Measurements from ENCODE around the gene TTF1. TPM values are rescaled to one million over a fixed set of nuclear protein-coding genes. Genes with fewer than 3 reads are reported as not detected.

TTF1 gene
- total RNA-seq, 4 donors from 2014 or later = 7.9 to 19.1 (median 10.2) TPM

DNA sequence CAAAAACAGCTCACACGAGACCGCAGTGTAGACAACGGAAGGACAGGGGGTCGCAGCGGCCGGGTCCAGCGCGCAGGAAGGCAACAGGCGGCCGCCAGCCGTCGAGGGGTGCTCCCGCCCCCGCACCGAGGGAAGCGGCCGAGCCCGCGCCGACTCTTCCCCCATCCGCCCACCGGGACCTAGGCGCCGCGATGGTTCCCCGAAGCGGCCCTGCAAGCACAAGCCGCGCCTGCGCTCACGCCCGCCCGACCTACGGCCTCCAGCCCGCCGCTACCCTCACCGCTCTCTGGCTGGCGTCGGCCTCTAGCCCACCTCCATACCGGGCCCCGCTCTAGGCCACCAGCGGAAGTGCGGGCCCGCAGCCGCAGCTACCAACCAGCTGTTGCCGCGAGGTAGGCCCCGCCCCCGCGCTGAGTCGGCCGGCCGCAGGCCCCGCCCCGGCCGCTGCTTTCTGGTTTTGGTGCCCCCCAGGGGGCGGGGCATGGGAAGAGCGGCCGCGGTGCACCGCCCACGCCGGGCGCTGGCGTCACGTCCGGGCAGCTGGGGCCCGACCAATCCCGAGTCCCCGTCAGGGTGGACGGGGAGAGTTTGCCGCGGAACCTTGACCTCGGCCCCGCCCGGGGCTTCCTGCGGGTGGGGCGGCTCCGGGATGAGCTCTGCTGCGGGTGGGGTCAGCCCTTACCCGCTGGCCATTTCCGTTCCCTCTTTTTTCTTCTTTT is 51.8 kb downstream of the TTF1 start, which contains the start of gene SETX:
Gene SETX, minus strand, starts transcription at position 350 of the 719 bp plus-strand sequence. CDS start 5,558 bp downstream, outside the sequence.
- TF ChIP-seq, protein P1, sequence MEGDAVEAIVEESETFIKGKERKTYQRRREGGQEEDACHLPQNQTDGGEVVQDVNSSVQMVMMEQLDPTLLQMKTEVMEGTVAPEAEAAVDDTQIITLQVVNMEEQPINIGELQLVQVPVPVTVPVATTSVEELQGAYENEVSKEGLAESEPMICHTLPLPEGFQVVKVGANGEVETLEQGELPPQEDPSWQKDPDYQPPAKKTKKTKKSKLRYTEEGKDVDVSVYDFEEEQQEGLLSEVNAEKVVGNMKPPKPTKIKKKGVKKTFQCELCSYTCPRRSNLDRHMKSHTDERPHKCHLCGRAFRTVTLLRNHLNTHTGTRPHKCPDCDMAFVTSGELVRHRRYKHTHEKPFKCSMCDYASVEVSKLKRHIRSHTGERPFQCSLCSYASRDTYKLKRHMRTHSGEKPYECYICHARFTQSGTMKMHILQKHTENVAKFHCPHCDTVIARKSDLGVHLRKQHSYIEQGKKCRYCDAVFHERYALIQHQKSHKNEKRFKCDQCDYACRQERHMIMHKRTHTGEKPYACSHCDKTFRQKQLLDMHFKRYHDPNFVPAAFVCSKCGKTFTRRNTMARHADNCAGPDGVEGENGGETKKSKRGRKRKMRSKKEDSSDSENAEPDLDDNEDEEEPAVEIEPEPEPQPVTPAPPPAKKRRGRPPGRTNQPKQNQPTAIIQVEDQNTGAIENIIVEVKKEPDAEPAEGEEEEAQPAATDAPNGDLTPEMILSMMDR (IDR thresholded peaks at IDR 0.05) = no peak
- peak; percentile 88 for DNase-seq (ENCODE audit: low spot score)
- ATAC-seq (ENCODE audit: low FRiP score) = peak; percentile 99

DNA sequence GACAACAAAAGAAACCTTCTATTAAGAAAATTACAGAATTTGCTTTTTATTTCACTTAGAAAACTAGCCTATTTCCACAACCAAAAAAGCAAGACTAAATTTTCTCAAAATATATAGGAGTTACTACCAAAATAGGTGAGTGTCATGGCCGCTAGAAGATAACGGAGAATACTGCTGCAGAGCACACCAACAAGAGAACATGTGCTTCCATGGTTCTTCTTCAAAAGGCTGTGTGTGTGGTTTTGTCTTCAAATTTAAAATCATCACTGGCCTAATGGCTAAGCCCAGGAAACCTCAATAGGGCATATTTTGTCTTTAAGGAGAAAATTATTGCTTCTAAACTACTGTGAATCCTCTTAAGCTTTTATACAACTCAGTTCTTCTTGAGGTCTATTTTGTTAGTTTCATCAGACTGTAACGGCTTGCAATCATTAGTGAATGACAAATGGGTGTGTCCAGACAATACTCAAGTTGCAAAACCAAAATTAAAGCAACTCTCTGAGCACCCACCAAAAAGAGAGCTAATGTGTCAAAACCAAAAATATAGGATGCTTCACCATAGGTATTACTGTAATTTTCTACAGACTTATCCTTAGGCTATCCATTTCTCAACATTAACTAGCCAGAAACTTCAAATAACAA is 55.1 kb downstream of the TTF1 start:
- no peak for ATAC-seq (ENCODE audit: low FRiP score)
- DNase-seq (ENCODE audit: low spot score) = no peak
- TF ChIP-seq, protein P1 (IDR thresholded peaks at IDR 0.05) = no peak

- TF ChIP-seq, protein P1 (IDR thresholded peaks at IDR 0.05) = no peak
- DNase-seq (ENCODE audit: low spot score) (no peak), ATAC-seq (ENCODE audit: low FRiP score) (no peak)
Measured at GRCh38 chr9:132350861-132351315, 55.8 kb downstream of the TTF1 start.

DNA sequence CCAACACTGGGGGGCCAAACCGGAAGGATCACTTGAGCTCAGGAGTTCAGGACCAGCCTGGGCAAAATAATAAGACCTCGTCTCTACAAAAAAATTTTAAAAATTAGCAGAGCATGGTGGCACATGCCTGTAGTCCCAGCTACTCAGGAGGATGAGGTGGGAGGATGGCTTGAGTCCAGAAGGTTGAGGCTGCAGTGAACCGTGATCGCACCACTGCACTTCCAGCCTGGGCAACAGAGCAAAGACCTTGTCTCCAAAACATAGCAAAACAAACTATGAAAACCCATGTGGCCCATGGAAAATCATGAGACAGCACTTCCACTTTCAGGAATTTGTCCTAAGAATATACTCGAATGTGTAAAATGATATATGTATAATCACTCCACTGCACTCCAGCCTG is 58.0 kb downstream of the TTF1 start:
- TF ChIP-seq, protein P1 (IDR thresholded peaks at IDR 0.05) = no peak
- no peak for DNase-seq (ENCODE audit: low spot score)
- ATAC-seq (ENCODE audit: low FRiP score) = no peak

GRCh38 chr9:132346177-132346576 is 60.5 kb downstream of the TTF1 start:
- ATAC-seq (ENCODE audit: low FRiP score) = no peak
- no peak for DNase-seq (ENCODE audit: low spot score)
- TF ChIP-seq, protein P1 (IDR thresholded peaks at IDR 0.05) = no peak

DNA sequence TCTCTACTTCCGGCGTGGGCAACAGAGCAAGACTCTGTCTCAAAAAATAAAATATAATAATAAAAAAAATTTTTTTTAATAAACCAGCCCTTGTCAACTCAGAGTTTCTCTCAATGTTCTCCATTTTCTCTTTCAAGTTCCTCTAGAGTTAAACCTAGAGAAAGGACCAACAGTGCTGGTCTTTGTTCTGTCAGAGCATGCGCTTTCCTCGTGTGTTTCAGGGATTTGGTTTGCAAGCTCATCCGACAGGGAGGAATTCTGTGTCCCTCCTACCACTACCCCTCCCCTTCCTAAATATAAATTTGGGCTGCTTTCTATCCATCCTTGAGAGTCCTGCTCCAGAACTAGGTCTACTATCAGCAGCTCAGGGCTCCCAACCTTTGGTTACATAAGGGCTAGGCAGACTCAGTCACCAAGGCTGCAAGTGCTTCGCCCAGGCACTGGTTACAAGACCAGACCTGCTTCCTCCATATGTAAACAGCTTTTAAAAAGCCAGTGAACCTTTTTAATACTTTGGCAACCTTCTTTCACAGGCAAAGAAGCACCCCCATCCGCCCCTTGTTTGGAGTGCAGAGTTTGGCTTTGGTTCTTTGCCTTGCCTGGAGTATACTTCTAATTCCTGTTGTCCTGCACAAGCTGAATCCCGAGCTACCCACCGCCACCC is 65.3 kb downstream of the TTF1 start:
- no peak for DNase-seq (ENCODE audit: low spot score)
- TF ChIP-seq, protein P1 (IDR thresholded peaks at IDR 0.05) = no peak
- no peak for ATAC-seq (ENCODE audit: low FRiP score)
